HS-5 (cell line): Measurements from ENCODE around the gene SLC39A10.

Source experiments
- DNase-seq: peaks from one replicate; pipeline ENCODE4 v3.0.0-alpha.2; 2012; ENCODE audit warnings: low read depth

The SLC39A10 gene

GRCh38 chr2:195727106-195727505 lies 70.1 kb downstream of the SLC39A10 start:
- no peak for DNase-seq

- DNase-seq = no peak
Observed at GRCh38 chr2:195730912-195731311, 73.9 kb downstream of the SLC39A10 start.

GRCh38 chr2:195732574-195732973 lies 75.5 kb downstream of the SLC39A10 start:
- DNase-seq = no peak

GRCh38 chr2:195733831-195734230 lies 76.8 kb downstream of the SLC39A10 start:
- no peak for DNase-seq

GRCh38 chr2:195734395-195734794 lies 77.4 kb downstream of the SLC39A10 start:
- no peak for DNase-seq

- no peak for DNase-seq
Observed at GRCh38 chr2:195734931-195735330, 77.9 kb downstream of the SLC39A10 start.

GRCh38 chr2:195735347-195735746 lies 78.3 kb downstream of the SLC39A10 start:
- DNase-seq = no peak

GRCh38 chr2:195737511-195738325 lies 80.7 kb downstream of the SLC39A10 start:
- no peak for DNase-seq

- no peak for DNase-seq
Observed at GRCh38 chr2:195741191-195741590, 84.2 kb downstream of the SLC39A10 start.

- DNase-seq = no peak
Observed at GRCh38 chr2:195756218-195756942, 99.4 kb downstream of the SLC39A10 start.

GRCh38 chr2:195758846-195759245 lies 101.8 kb downstream of the SLC39A10 start:
- DNase-seq = no peak

GRCh38 chr2:195759877-195760276 lies 102.9 kb downstream of the SLC39A10 start:
- no peak for DNase-seq

- DNase-seq = peak; percentile 14
Observed at GRCh38 chr2:195763866-195764265, 106.8 kb downstream of the SLC39A10 start.

GRCh38 chr2:195766691-195767090 lies 109.7 kb downstream of the SLC39A10 start:
- DNase-seq = no peak

GRCh38 chr2:195768431-195768830 lies 111.4 kb downstream of the SLC39A10 start:
- DNase-seq = peak; percentile 40

- DNase-seq = no peak
Observed at GRCh38 chr2:195769975-195770374, 112.9 kb downstream of the SLC39A10 start.

- no peak for DNase-seq
Observed at GRCh38 chr2:195779491-195779890, 122.5 kb downstream of the SLC39A10 start.

GRCh38 chr2:195782156-195782555 lies 125.1 kb downstream of the SLC39A10 start:
- DNase-seq = no peak
